Hematopoietic multipotent progenitor cell (in vitro differentiated cells): ENCODE measurements around the gene COMT. TPM values are rescaled to one million over a fixed set of nuclear protein-coding genes. Genes with fewer than 3 reads are reported as not detected.

Experiments used
- DNase-seq, 3 donors: peaks; one replicate each; pipeline ENCODE4 v3.0.0-alpha.2; 2011 to 2015; ENCODE audit warnings: low read depth in 2 of 3, low spot score in 2 of 3
- total RNA-seq: library from RNA; depleted of rRNA; stranded (reverse); fragments of >200 nt; gene quantifications from one replicate; pipeline ENCODE4 v1.2.3, GENCODE V29; 2012

Gene COMT
- total RNA-seq, 1 donor = 416 TPM

DNA sequence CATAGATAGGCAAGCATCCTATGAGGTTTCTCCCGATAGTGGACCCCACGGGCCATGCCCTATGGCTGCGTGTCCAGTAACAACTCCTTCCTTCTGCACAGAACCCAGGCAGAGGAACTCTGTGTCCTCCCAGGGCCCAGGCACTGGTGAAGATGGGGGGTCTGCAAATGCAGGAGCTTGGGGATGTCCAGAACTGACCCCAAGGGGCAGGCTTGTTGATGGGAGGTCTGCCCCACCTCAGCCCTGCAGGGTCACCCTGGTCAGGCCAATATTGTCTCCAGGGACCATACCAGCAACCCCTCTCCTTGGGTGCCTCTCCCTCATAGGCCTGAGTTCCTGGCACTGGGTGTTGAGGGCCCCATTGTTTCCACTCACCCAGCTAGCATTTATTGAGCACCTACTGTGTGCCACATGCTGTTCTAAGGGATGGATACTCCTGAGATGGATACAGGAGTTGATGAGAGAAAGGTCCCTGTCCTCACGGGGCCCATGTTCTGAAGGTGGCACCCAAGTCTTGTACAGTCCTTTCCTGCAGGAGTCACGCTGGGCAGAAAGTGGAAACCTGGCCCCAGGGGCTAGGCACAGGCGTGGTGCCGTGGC is 26.4 kb downstream of the COMT start:
- DNase-seq = no peak

DNA sequence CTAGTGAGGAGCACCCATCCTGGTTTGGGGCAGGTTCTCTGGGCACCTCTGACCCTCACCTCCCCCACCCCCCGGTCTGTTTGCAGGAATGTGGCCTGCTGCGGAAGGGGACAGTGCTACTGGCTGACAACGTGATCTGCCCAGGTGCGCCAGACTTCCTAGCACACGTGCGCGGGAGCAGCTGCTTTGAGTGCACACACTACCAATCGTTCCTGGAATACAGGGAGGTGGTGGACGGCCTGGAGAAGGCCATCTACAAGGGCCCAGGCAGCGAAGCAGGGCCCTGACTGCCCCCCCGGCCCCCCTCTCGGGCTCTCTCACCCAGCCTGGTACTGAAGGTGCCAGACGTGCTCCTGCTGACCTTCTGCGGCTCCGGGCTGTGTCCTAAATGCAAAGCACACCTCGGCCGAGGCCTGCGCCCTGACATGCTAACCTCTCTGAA is 26.9 kb downstream of the COMT start:
- DNase-seq = no peak

DNA sequence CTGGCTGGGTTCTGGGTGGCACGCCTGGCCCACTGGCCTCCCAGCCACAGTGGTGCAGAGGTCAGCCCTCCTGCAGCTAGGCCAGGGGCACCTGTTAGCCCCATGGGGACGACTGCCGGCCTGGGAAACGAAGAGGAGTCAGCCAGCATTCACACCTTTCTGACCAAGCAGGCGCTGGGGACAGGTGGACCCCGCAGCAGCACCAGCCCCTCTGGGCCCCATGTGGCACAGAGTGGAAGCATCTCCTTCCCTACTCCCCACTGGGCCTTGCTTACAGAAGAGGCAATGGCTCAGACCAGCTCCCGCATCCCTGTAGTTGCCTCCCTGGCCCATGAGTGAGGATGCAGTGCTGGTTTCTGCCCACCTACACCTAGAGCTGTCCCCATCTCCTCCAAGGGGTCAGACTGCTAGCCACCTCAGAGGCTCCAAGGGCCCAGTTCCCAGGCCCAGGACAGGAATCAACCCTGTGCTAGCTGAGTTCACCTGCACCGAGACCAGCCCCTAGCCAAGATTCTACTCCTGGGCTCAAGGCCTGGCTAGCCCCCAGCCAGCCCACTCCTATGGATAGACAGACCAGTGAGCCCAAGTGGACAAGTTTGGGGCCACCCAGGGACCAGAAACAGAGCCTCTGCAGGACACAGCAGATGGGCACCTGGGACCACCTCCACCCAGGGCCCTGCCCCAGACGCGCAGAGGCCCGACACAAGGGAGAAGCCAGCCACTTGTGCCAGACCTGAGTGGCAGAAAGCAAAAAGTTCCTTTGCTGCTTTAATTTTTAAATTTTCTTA is 27.8 kb downstream of the COMT start:
- DNase-seq = no peak

DNA sequence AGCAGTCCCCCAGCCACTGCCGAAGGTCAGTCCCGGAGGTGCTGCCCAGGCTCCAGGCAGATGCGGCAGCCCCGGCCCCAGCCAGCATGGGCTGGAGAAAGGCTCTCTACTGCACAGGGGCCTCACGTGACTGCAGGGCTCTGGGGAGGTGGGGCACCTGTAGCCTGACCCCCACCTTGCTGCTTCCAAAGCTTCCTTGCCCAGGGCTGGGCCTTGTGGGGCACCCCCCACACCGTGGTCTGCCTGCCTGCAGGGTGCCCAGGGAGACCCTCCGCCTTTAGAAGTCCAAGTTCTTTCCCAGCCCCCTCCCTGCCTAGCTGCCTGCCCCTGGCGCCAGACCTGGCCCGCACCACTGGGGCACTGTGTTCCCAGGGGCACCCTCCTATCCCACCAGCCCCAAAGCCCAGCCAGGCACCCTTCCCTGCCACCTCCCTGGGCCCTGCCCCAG is 28.5 kb downstream of the COMT start:
- no peak for DNase-seq

DNA sequence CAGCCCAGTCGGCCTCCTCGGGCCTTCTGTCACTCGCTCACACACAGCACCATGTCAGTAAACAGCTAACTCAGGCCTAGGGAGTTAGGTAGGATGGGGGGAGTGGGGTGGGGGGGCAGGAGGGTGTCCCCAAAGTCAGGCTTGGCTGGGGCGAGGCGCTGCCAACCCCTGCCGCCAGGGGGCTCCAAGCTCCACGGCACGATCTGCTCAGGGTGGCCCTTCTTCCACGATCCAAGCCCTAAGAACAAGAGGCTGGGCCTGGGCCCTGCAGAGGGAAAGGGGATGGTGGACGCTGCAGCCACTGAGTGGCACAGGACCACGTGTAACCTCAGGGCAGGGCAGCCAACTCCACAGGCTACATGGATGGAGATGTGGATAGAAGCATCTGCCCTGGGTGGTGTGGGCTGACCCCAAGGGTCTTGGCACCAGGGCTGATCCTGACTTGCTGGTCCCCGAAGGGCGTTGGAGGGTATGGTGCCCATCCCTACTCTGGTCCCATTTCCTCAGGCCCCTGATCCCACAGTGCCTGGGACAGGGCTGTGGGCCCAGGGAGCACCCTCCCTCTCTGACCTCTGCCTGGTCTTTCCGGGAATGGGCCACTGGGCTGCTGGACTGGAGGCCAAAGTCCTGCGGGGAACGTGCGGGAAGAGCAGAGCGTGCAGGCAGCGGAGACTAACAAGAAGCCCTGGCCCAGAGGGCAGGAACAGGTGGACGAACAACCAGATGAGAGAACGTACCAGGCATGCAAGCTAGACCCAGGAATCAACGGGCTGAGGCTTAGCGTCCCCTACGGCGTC is 29.1 kb downstream of the COMT start:
- peak; percentile 61 to 80 (median 69) for DNase-seq

DNA sequence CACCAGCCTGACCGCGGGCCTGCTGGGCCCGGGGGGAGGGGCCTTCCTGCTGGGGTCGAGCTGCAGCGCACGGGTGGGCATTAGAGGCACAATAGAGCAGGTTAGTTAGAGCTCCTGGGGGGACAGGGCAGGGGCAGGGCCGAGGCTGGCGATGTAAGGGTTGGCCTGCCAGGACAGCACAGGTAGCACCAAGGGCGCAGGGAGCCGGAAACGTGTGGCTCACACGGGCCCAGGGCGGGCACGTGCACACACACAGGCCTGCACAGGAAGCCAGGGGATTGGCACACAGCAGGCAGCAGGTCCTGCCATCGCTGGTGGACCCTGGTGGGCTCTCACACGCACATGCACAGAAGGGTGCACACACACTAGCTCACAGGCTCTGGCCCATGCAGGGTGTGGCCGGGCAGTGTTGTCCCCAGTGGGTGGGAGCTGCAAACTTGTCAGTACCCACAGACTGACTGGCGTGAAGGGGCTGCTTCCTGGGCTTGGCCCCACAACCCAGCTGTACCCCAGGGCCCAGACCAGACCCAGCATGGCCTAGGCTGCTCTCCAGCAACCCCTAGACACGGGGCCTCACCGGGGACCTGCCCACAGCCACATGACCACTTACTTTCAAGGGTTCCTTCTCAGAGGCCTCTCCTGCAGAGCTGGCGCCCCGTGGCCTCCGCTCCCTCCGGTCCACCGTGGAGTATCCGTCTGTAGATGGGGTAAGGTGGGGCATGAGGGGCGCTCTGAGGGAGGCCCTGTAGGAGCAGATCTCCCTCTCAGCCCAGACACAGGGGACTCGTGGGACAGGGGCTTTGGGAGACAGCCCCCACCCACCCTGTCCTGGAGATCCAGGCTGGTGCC is 29.9 kb downstream of the COMT start:
- DNase-seq = peak in 1 of 3 donors; percentile 17

DNA sequence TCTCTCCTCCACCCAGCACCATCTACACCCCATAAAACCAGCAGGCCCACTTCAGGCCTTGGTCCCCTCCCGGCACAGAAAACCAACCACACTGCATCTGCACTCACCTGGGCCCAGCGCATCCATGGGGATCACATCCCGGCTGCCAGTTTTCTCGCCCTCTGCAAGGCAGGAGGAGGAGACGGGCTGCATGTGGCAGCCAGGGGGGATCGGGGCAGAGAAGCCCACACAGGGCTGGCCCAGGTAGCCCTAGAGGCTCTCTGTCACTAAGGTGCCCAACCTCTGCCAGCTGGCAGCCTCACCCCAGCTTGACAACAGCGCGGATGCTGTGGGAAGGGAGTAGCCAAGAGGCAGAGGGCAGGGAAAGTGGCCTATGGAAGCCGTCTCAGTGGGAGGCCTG is 30.7 kb downstream of the COMT start:
- DNase-seq = no peak

DNA sequence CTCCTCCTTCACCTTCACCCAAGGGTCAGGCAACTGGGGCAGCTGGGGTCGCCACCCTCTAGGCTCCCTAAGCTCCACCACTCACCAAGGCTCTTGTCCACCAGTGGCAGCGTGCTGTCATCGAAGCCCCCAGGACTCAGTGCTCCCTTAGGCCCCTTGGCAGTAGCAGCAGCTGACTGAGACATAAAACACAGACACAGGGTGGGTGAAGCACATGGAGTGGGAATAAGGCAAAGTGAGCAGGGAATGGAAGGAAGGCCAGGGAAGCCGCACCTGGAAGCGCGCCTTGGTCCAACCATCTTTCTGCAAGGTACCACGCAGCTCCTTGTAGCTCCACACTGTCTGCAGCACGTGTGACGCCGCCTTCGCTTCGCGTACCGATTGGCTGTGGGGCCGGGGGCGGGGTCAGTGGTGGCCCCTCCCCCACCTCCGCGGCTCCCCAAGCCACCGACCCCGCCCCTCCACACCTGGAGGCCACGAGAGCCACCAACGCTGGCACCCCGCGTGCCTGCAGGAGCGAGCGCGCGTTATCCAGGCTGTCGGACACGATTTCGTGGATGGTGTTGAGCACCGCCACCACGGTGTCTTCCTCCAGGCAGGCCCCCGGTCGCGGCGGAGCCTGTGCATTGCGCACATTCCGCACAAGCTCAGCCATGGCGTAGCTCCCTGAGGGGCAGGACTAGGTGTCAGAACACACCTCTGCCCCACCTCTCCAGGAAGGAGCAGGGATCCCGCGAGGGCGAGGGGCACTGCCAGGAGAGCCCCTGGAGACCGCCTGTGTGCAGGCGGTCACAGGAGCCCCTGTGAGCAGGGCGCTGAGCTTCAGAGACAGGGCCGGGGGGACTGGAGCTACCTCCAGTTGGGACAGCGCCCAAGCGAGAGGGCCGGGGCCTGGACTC is 31.3 kb downstream of the COMT start:
- no peak for DNase-seq

DNA sequence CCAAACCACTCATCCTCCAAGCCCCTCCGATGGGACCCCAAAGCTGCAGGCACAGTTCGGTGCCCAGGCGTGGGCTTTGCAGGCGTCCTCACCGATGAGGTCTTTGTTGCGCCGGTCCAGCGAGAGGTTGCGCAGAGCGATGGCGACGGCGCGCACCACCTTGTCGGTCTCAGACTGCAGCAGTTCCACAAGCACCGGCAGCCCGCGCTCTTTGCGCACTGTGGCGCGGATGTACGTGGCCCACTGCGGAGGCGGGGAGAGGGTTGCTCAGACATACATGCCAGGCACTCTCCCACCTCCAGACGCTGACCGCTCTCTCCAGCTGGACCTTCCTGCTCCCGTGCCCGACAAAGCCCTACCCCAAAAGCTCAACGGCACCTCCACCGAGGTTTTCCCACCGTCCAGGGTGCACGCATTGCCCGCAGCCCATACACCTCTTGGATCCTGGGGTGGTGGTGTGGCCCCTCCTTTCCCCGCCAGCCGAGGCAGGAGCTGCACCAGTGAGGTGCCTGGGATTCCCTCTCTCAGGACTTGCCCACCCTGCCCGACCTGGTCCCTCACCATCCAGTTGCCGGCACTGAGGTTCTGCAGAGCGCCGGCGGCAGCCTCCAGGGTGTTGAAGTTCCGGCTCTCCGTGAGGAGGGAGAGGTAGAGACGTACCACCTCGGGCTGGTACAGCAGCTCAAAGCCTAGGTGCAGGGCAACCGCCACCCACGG is 32.1 kb downstream of the COMT start:
- no peak for DNase-seq

DNA sequence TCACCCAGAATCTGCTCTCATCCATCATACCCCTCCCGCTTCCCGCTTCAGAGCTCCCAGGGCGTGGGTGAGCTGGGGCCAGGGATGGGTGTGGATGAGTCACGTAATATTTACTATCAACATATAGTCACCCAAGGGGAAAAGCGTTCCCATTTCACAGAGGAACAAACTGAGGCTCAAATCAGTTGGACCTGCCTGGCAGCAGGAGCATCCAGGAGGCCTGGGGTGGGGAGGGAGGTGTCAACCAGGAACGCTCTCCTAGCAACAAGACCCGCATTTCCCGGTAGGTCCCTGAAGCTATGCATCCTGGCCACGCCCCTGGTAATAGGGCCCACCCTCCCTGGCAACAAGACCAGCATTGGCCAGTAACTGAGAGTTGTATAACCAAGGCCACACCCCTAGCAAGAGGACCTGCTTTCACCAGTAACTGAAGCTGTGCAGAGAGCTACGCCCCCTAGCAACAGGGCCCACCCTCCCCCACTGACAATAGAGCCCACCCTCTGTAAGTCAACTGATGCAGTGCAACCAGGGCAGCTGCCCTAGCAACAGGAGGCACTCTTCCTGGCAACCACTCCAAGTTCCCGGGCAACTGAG is 32.8 kb downstream of the COMT start:
- DNase-seq = peak in 2 of 3 donors; percentile 86 to 93

DNA sequence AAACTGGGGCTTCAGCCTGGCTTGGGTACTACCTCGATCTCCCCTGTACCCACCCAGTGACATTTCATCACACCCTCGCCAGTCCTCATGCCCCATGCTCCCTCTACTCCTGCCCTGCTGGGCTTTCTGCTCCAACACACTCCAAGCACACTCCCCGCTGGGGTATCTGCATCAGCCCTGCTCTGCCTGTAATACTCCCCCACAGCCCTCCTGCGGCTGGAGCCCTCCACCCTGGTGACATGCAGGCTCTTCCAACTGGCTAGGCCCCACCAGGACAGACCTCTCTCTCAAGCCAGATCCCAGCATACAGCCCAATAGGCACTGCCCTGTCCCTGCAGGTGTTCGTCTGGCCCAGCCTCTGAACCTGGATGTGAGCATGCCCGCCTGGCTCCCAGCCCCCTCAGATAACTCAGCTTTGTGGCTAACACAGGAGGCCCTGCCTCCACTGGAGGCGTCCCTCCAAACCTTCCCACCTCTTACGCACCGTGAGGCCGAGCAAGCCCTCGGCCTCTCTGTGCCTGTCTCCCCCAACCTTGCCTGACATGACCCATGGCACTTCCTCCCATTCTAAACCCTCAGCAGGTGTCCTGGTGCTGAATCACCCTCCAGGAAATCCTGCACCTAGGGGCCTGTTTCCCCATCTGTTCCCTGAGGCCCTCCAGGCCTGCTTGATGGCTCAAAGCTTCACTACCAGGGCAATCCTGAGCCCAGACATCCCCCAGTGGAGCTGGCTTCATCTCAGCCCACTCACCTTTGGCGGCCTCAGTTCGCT is 33.5 kb downstream of the COMT start:
- DNase-seq = peak in 2 of 3 donors; percentile 92 to 94

DNA sequence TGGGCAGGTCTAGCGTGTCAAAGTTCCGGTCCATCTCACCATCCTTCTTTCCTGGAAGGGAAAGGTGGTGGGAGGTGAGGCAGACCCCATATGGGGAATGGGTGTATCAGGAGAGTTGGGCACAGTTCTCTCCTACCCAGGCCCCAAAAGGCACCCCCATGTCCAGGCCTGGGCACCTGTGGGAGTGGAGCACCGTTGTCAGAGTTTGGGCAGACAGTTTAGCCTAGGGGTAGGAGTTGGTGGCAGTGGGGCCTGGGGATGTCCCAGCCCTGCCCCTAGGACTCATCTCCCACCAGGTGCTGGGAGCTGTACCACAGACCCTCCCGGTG is 34.1 kb downstream of the COMT start:
- no peak for DNase-seq

DNA sequence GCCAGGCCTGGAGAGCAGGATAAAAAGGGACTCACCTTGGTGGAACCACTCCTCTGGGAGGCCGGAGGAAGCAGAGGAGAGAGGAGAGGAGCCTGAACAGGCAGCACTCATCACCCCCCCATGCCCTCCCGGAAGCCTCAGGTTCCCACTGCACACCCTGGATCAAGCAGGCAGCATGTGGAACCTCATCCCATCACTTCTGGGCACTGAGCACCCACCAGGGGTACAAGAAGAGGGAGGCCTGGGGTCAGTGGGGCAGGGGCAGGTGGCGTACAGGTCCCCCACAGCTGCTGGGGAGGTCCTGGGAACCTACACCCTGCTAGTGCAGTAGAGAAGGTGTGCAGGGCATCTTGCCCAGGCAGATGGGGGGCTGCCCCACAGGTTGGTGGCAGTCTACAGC is 35.1 kb downstream of the COMT start:
- no peak for DNase-seq

DNA sequence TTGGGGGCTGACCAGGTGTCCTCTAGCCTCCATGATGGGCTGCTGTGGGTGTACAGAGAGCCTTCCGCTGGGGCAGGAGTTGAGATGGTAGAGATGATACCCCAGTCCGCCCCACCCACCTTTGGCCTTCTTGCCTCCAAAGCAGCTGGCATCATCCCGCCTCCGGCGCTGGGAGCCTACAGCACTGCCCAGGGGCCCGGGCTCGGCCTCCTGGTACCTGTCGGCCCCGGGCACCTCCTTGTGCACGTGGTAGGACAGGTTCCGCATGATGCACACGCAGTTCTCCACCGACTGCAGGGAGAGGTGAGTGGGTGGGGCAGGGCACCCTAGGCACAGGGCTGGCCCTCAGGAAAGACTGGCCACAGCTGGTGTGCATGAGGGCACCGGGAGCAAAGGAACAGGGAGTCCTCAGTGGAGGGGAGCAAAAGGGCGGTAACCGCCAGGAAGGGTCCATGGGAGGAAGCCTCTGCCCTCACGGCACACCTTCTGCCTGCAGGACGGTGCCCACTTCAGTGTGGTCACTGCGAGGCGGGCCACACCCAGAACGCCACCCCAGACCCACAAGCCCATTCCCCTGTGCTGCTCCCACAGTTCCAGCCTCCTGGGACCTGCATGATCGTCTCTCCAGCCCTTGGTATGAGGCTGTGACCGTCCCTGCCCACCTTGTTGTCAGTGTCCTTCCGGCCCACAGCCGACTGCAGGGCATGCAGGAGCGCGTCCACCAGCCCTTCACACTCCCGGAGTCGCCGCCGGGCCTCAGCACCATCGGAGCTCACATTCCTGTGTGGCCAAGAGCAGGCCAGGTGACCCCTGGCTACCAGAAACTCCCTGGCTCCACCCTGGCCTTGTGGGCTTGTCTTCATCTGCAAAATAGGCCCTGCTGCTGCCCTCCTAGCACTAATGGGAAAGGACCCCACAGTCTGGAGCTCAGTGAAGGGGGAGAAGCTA is 36.0 kb downstream of the COMT start:
- no peak for DNase-seq

DNA sequence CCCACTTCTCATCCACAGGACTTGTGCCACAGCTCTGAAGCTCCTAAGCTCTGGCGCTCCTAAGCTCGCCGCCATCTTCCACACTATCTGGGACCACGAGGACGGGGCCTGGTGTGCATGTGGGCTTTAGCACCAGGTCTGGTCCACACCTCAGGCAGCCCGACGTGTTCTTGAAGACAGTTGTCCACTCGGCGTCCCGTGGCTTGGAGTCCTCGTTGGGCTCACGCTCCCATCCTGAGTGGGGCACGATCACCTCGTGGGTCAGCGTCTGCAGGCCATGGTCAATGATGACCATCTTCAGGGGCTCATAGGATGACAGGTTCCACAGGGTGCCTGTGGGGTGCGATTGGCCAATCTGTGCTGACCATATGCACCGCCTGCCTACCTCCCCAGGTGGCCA is 37.2 kb downstream of the COMT start:
- no peak for DNase-seq

DNA sequence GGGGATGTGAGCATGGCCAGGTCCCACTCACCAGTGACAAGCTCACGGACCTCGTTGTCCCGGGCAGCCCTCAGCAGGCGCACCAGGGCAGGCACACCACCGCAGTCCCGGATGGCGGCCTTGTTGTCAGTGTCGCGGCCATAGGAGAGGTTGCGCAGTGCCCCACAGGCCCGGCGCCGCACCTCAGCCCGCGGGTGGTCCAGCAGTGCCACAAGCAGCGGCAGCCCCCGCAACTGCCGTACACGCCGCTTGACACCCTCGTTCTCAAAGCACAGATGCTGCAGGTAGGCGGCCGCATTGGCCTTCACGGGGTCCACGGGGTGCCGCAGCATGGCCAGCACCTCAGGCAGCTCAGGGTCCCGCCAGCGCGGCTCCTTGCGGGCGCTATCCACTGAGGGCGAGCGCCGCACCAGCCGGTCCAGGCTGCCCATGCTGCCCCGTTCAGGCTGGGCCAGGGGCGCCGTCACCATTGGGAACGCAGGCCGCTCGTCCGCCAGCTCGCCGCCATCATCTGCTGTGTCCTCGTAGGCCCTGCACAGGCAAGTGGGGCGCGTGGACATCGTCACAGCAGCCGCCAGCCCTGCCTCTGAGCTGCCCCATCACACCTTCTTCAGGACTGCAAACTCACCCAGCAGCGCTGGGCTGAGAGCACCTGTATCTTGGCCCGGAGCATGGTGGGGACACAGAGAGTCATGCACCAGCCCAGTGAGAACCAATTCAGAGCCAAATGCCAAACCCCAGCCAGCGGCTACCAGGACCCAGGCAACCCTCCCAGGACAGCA is 38.3 kb downstream of the COMT start:
- no peak for DNase-seq
